ENCODE measurements around the gene METRN.

DNA sequence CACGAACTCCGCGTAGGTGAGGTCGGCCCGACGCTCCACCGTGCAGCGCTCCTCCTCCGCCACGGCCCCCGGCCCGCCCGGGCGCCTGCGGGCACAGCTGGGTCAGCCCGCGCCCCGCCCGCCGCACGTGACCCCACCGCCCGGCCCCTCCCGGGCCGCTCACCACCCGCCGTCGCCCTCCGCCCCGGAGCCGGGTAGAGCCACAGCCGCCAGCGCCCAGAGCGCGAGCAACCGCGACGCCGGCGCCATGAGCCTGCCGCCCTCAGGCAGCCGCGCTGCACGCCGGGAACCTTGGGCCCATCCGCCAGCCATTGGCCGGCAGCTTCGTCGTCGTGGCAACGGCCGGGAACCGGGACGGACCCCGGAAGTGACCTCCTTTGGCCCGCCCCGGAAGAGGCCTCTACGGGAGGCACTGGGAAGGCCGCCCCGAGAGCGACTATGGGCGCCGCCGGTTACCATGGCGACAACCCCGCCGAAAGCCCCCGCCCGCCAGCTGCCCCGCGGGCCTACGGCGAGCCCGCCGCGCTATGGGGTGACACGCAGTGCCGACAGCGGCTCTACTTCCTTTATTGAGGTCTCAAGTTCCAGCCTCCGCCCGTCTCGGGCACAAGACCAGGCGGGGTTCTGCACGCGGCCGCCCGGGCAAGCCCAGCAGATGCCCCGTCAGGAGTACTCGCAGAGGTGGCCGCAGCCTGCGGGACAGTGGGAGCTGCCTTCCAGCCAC is 30.7 kb upstream of the METRN start, which contains the start of gene JMJD8:
- TF ChIP-seq PHF8 (IDR thresholded peaks at IDR 0.05; ENCODE audit: borderline replicate concordance, low read depth) (no peak), POLR2A (IDR thresholded peaks at IDR 0.05; ENCODE audit: low read length) (peak; percentile 88), KDM1A (IDR thresholded peaks at IDR 0.05; ENCODE audit: low read depth) (no peak), EP300 (IDR thresholded peaks at IDR 0.05) (no peak), ZSCAN20 (CRISPR knock-in tag; IDR thresholded peaks at IDR 0.05) (no peak), REST (IDR thresholded peaks at IDR 0.05) (no peak), EHMT2 (IDR thresholded peaks at IDR 0.05; ENCODE audit: low read depth) (no peak), ZC3H11A (IDR thresholded peaks at IDR 0.05) (no peak), HOXB5 (CRISPR knock-in tag; IDR thresholded peaks at IDR 0.05) (peak; percentile 68; the same call in 1 of the 2 replicates), CEBPB (IDR thresholded peaks at IDR 0.05) (no peak)
- TF ChIP-seq, protein P1, sequence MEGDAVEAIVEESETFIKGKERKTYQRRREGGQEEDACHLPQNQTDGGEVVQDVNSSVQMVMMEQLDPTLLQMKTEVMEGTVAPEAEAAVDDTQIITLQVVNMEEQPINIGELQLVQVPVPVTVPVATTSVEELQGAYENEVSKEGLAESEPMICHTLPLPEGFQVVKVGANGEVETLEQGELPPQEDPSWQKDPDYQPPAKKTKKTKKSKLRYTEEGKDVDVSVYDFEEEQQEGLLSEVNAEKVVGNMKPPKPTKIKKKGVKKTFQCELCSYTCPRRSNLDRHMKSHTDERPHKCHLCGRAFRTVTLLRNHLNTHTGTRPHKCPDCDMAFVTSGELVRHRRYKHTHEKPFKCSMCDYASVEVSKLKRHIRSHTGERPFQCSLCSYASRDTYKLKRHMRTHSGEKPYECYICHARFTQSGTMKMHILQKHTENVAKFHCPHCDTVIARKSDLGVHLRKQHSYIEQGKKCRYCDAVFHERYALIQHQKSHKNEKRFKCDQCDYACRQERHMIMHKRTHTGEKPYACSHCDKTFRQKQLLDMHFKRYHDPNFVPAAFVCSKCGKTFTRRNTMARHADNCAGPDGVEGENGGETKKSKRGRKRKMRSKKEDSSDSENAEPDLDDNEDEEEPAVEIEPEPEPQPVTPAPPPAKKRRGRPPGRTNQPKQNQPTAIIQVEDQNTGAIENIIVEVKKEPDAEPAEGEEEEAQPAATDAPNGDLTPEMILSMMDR (IDR thresholded peaks at IDR 0.05): no peak
